K562 (cell line): Measurements from ENCODE around the gene TMEM191C. TPM values are rescaled to one million over a fixed set of nuclear protein-coding genes. Genes with fewer than 3 reads are reported as not detected.
A peak's percentile ranks its signal among the peaks of the same experiment; 100 is the strongest.

Experiments
- CEBPG ChIP-seq, 3 experiments: fragments of 200-800 bp in 1 of 3; sonication (Bioruptor generic) in 1 of 3; sonication (generic) in 1 of 3; formaldehyde crosslinking in 1 of 3; IDR thresholded peaks in 2 of 3; conservative IDR thresholded peaks in 1 of 3; 2 replicates each; pipeline versions ENCODE4 v1.6.1 to v1.8.0; 2016 to 2022; ENCODE audit warnings: missing compliant biosample characterization in 2 of 3, missing genetic modification characterization in 2 of 3, mild to moderate bottlenecking in 1 of 3, missing genetic modification reagents in 1 of 3
- E4F1 ChIP-seq: fragments of 250-450 bp; sonication (Bioruptor Pico); IDR thresholded peaks from 2 replicates; pipeline ENCODE4 v1.5.0; 2021; ENCODE audit warnings: mild to moderate bottlenecking, borderline replicate concordance
- GATAD2A ChIP-seq: fragments of 450-650 bp; IDR thresholded peaks from 2 replicates; pipeline ENCODE4 v1.6.1; 2017
- POLR2G ChIP-seq: fragments of 200-400 bp; formaldehyde crosslinking; IDR thresholded peaks from 2 replicates; pipeline ENCODE4 v1.6.1; 2017; ENCODE audit warnings: low read depth, mild to moderate bottlenecking, antibody characterized with exemption, low read length, moderate library complexity
- RBM25 ChIP-seq: fragments of 200-400 bp; formaldehyde crosslinking; IDR thresholded peaks from 2 replicates; pipeline ENCODE4 v1.6.1; 2018; ENCODE audit warnings: low read length, low read depth, moderate library complexity; ENCODE audit not compliant: severe bottlenecking
- SMAD1 ChIP-seq: fragments of 150-350 bp; IDR thresholded peaks from 2 replicates; pipeline ENCODE4 v1.6.1; 2014; ENCODE audit warnings: low read length, low read depth; ENCODE audit not compliant: partially characterized antibody
- polyA plus RNA-seq, 8 experiments: library from polyadenylated mRNA; depleted of rRNA in 4 of 8; stranded (reverse) in 5 of 8; unstranded in 3 of 8; fragments of >200 nt; fragmentation: Nextera tagmentation in 2 of 8; fragmentation: Illumina TruSeq in 1 of 8; extraction: Ambion mirVana in 2 of 8; extraction: Trizol in 1 of 8; gene quantifications; 2 replicates each; pipeline versions ENCODE4 v1.2.1 to v1.2.3, GENCODE V29; 2011 to 2014; ENCODE audit warnings: inconsistent platforms in 1 of 8, missing spikeins in 1 of 8
- total RNA-seq, 7 experiments: library from RNA; depleted of rRNA in 6 of 7; stranded (reverse); fragments of >200 nt in 6 of 7; fragmentation: Illumina TruSeq in 2 of 7; extraction: Trizol in 2 of 7; gene quantifications; 2 replicates each; pipeline versions ENCODE4 v1.2.1 to v1.2.3, GENCODE V29; 2011 to 2021; ENCODE audit warnings: low replicate concordance in 1 of 7

TMEM191C gene
- total and polyA plus RNA-seq, 9 of the 15 experiments (the other 6 are each of a cell fraction or from before 2014, with no cell fraction given) = 0.15 to 7.1 (median 1.1) TPM

- TF ChIP-seq E4F1 = no peak
- TF ChIP-seq RBM25 = no peak
- TF ChIP-seq GATAD2A = no peak
- peak; percentile 71 for TF ChIP-seq POLR2G
- TF ChIP-seq CEBPG (CRISPR knock-in tag; IDR thresholded peaks at IDR 0.05) = no peak
- no peak for TF ChIP-seq CEBPG (tag; conservative IDR thresholded peaks at IDR 0.05 in 1 of 2, IDR thresholded peaks at IDR 0.05 in 1 of 2)
- no peak for TF ChIP-seq SMAD1
- TF ChIP-seq, all 486 proteins: peak for 41
Measured at GRCh38 chr22:21449531-21450319, 17.5 kb upstream of the TMEM191C start (continued).
